ENCODE measurements around the gene PHF11.

Gene PHF11

DNA sequence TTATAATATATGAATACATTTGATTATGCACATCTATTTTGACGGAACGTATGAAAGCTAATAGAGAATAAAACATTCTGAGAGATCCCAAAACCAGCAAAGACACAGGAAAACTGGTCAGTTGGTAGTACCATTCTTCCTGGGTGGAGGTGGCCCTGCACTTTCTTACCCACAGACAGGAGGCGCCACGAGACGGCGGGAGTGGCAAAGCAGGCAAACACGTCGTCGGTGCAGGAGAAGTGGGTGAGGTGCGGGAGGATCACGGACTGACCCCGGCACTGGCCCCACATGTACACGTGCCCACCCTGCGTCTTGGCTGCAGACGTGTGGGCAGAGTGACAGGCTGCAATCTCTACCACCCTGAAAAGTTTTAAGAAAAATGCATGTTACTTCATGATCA, 53.5 kb downstream of the PHF11 start:
- no peak overlapping the region for H3K4me3 ChIP-seq (replicated peaks; ENCODE audit: low read depth, low read length)
- TF ChIP-seq, protein P1, sequence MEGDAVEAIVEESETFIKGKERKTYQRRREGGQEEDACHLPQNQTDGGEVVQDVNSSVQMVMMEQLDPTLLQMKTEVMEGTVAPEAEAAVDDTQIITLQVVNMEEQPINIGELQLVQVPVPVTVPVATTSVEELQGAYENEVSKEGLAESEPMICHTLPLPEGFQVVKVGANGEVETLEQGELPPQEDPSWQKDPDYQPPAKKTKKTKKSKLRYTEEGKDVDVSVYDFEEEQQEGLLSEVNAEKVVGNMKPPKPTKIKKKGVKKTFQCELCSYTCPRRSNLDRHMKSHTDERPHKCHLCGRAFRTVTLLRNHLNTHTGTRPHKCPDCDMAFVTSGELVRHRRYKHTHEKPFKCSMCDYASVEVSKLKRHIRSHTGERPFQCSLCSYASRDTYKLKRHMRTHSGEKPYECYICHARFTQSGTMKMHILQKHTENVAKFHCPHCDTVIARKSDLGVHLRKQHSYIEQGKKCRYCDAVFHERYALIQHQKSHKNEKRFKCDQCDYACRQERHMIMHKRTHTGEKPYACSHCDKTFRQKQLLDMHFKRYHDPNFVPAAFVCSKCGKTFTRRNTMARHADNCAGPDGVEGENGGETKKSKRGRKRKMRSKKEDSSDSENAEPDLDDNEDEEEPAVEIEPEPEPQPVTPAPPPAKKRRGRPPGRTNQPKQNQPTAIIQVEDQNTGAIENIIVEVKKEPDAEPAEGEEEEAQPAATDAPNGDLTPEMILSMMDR (IDR thresholded peaks at IDR 0.05; ENCODE audit: low read depth, low read length, missing control alignments), result peak; percentile 24
- no peak for DNase-seq (ENCODE audit: extremely low read depth, low read depth)

GRCh38 chr13:49550942-49551644, 55.3 kb downstream of the PHF11 start:
- no peak for DNase-seq (ENCODE audit: extremely low read depth, low read depth)
- no peak overlapping the region for H3K4me3 ChIP-seq (replicated peaks; ENCODE audit: low read depth, low read length)

DNA sequence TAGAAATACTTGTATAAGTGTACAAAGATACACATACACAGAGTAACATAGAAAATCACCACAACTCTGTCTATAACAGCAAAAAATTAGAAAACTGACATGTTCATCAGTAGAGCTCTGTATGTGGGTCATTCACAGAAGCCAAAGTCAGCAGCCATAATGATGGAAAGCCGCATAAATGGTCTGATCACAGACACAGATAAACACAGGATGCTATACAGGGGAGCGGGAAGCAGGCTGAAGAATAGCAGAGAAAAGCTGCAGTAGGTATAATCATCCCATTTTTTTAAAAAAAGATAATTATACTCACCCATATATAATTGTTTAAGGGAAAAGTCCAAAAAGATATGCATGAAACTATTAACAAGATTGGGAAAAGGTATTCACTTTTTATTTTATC, 58.1 kb downstream of the PHF11 start:
- no peak overlapping the region for H3K4me3 ChIP-seq (replicated peaks; ENCODE audit: low read depth, low read length)
- TF ChIP-seq, protein P1 (IDR thresholded peaks at IDR 0.05; ENCODE audit: low read depth, low read length, missing control alignments), result no peak
- no peak for DNase-seq (ENCODE audit: extremely low read depth, low read depth)

More at GRCh38 chr13:49550942-49551644, 55.3 kb downstream of the PHF11 start:
- TF ChIP-seq, protein P1 (IDR thresholded peaks at IDR 0.05; ENCODE audit: low read depth, low read length, missing control alignments), result no peak

DNA sequence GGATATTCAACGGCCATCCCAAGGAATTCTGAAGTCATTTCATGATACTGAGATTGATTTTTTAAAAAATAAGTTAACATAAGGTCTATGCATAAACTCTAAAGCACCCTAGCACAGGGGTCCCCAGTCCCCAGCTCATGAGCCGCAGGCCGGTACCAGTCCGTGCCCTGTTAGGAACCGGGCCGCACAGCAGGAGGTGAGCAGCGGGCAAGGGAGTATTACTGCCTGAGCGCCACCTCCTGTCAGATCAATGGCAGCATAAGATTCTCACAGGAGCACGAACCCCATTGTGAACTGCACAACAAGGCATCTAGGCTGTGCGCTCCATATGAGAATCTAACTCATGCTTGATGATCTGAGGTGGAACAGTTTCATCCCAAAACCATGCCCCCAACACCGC, 58.6 kb downstream of the PHF11 start:
- TF ChIP-seq, protein P1 (IDR thresholded peaks at IDR 0.05; ENCODE audit: low read depth, low read length, missing control alignments), result no peak
- no peak overlapping the region for H3K4me3 ChIP-seq (replicated peaks; ENCODE audit: low read depth, low read length)
- no peak for DNase-seq (ENCODE audit: extremely low read depth, low read depth)

GRCh38 chr13:49559006-49559405, 63.3 kb downstream of the PHF11 start:
- no peak overlapping the region for H3K4me3 ChIP-seq (replicated peaks; ENCODE audit: low read depth, low read length)
- TF ChIP-seq, protein P1 (IDR thresholded peaks at IDR 0.05; ENCODE audit: low read depth, low read length, missing control alignments), result no peak

DNA sequence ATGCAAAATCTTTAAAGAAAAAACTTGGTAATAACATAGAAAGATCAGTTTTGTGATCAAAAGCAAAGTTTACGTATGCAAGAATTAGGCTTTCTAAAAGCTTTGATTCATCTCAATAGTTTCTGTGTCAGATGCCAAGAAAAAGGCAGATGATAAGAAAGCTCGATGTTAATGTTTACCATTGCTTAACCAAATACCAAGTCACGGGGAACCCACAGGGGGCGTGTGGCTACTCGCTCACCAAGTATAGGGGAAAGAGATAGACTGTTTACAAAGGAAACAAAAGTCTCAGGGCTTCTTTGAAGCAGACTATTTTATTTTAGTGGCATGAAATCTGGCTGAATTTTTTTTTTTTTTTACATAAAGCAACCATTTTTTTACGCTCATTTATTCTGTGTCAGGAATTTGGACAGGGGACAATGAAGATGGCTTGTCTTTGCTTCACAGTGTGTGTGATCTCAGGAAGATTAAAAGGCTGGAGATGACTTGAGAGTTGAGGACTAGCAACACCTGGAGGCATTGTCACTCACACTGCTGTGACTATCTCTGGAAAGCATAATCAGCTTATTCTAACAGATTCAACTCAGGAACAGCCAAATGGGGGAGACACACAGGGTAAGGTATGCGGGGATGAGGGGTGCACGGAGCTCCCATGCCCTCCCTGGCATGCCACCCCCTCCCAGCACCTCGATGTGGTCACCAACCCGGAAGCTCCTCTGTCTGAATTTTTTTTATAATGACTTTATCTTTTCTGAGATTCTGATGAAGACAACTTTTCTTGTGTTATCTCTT, 64.7 kb downstream of the PHF11 start:
- no peak for DNase-seq (ENCODE audit: extremely low read depth, low read depth)
- TF ChIP-seq, protein P1 (IDR thresholded peaks at IDR 0.05; ENCODE audit: low read depth, low read length, missing control alignments), result no peak
- H3K4me3 ChIP-seq (replicated peaks; ENCODE audit: low read depth, low read length), result no peak overlapping the region

More at GRCh38 chr13:49559006-49559405, 63.3 kb downstream of the PHF11 start:
- DNase-seq (ENCODE audit: extremely low read depth, low read depth), result no peak

All from HFF-Myc (cell line).